HG03469 (cell line): ENCODE measurements around the gene NEK3.
"Not testable (repeated sequence)": the region's sequence is repeated elsewhere in the genome, so short reads cannot be mapped to it uniquely, and the experiment has no call there.

ENCODE experiments used
- ATAC-seq: cut with Tn5 transposase; IDR thresholded peaks from one replicate; pipeline ENCODE4 v1.9.1; 2021; ENCODE audit warnings: mild to moderate bottlenecking, moderate library complexity, moderate number of reproducible peaks; ENCODE audit not compliant: unreplicated experiment

NEK3 gene

GRCh38 chr13:52127378-52127777 is 32.0 kb downstream of the NEK3 start:
- ATAC-seq: no peak

DNA sequence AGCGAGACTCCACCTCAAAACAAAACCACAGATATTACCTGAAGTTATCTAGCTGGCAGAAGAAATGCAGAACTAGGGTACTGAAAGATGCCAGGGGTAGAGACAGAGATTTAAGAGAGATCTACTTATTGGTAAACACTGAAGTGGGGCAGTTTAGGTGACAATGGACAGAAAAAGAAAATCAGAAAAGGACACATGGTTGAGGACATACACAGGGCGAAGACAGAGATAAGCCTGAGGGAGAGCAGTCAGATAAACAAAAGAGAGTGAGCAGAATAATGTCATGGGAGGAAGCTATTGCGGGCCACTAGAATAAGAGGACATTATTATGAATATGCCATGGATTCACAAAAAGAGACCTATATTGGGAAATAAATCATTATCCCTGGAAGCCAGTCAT is 33.9 kb downstream of the NEK3 start:
- no peak for ATAC-seq

GRCh38 chr13:52118595-52118994 is 40.8 kb downstream of the NEK3 start:
- ATAC-seq: no peak

DNA sequence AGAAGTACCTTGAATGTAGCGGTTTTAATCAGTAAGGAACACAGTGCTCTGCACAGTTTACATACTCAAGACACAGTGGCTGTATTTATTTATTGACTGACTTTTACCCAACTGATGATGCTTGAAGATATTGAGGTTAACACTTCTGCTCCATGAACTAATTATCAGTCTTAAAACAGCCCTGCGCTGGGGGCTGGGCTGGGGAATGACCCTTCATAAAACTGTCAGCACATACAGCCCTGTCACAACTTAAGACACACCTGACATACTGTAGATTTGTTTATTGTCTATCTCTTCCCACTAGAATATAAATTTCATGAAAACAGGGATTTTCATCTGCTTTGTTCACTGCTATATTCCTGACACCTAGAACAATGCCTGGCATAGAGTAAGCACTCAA is 41.3 kb downstream of the NEK3 start:
- no peak for ATAC-seq

GRCh38 chr13:52112591-52112990 is 46.8 kb downstream of the NEK3 start:
- ATAC-seq: no peak

DNA sequence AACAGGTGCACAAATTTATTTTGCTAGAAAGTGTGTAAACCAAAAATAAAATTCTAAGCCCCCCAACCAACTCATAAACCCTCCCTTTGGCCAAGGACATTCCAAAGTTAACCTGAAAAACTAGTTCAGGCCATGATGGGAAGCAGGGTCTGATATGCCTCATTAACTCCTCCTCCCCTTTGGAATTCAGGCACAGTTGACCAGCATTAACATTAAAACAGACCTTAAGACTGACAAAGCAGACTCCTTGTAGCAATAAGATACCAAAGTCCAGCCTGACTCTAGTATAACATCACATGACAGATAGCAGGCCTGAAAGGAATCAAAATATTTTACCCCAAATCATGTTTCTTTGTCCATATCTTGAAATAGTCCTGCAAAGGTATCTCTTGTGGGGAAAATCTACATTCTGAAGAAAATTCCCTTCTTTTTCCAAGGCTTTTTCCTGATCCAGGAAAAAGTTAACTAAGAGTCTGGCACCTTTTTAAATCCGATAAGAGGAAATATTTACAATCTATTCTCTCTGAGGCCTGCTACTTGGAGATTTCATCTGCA is 50.2 kb downstream of the NEK3 start:
- ATAC-seq: no peak

DNA sequence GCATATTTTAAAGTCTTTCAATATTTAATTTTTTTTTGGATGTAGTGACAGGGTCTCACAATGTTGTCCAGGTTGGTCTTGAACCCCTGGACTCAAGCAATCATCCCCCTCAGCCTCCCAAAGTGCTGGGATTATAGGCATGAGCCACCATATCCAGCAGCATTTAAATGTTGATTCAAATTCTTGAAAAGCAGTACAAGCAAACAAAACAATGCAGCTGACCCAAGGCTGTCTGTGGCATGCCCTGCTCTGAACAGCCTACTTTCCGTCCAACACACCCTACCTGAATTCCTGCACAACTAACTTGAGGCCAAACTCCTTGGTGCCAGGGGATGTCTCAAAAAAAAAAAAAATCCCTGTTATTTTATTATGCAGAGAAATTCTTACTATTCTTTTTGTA is 53.6 kb downstream of the NEK3 start:
- ATAC-seq: no peak

DNA sequence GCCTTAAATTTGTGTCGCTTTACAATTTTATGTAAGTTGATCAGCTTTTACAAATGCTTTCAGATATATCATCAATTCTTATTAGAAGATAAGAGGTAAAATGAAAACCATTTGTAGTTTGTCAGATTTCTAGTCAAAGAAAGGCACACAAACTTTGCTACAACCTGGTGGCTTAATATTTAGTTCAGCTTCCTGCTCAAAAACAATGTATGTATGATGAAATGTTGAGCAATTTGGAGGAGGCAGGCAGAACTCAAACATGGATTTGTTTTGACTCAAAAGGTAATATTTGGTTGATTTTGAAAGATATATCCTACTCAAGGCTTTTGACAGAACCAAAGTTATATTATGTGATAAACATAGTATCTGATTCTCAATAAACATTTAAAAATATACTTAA is 54.8 kb downstream of the NEK3 start:
- no peak for ATAC-seq

GRCh38 chr13:52103386-52103785 is 56.0 kb downstream of the NEK3 start:
- no peak for ATAC-seq

- not testable (repeated sequence) for ATAC-seq
These were observed 57.0 kb downstream of the NEK3 start for GRCh38 chr13:52102423-52102822.

GRCh38 chr13:52097197-52097596 is 62.2 kb downstream of the NEK3 start:
- no peak for ATAC-seq

GRCh38 chr13:52096748-52097147 is 62.6 kb downstream of the NEK3 start:
- no peak for ATAC-seq

DNA sequence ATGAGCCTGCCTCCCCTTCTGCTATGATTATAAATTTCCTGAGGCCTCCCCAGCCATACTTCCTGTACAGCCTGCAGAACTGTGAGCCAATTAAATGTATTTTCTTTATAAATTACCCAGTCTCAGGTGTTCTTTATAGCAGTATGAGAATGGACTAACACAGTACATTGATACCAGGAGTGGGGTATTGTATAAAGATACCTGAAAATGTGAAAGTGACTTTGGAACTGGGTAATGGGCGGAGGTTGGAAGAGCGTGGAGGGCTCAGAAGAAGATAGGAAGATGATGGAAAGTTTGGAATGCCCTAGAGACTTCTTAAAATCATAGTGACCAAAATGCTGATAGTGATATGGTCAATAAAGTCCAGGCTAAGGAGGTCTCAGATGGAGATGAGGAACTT is 63.3 kb downstream of the NEK3 start:
- ATAC-seq: no peak

- no peak for ATAC-seq
These were observed 67.3 kb downstream of the NEK3 start for GRCh38 chr13:52092087-52092486.

- no peak for ATAC-seq
These were observed 67.9 kb downstream of the NEK3 start for GRCh38 chr13:52091473-52091872.

DNA sequence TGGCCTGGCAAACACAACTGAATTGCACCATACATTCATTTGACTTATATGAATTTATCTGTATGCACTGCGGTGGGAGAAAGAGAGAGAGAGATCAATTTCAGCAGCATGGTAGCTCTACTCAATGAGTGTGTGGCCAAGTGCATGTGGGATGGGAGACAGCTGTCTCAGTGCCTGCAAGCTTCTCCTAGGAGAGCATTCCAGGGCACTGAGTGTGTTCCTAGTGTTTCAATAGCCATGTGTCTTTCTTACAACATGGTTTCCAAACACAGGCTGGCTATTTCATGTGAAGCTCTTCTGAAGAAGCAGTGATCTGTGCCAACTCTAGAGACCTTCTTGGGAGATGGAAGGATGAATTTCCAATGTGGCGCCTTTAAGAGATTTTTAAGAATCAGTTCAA is 74.0 kb downstream of the NEK3 start:
- ATAC-seq: no peak

- not testable (repeated sequence) for ATAC-seq
These were observed 74.4 kb downstream of the NEK3 start for GRCh38 chr13:52084981-52085380.
